MCF 10A (cell line): ENCODE measurements around the gene FAM3D. TPM values are rescaled to one million over a fixed set of nuclear protein-coding genes. Genes with fewer than 3 reads are reported as not detected.
"Not testable (repeated sequence)": the region's sequence is repeated elsewhere in the genome, so short reads cannot be mapped to it uniquely, and the experiment has no call there.

ENCODE experiments used
- BruUV-seq: library from RNA; stranded (reverse); fragments of 400-500 nt; replicated peaks from 2 replicates; lab custom pipeline; 2021; lab: Mats Ljungman, UMichigan
- CTCF ChIA-PET: fragments of 300-600 bp; sonication (Branson Sonifier 250); formaldehyde crosslinking; extraction: SDS; loops from one replicate; lab custom pipeline; 2021; ENCODE audit warnings: antibody characterized with exemption, inconsistent platforms; lab: Yijun Ruan, JAX
- POLR2A ChIA-PET: fragments of 300-600, 350-650 bp; sonication (Branson Sonifier 250); formaldehyde crosslinking; extraction: SDS; loops from one replicate; lab custom pipeline; 2020; ENCODE audit warnings: antibody characterized with exemption, inconsistent platforms; lab: Yijun Ruan, JAX
- DNase-seq: peaks from one replicate; pipeline ENCODE4 v3.0.0-alpha.2; 2018; ENCODE audit not compliant: unreplicated experiment
- H3K27ac Mint-ChIP-seq: one replicate; pipeline ENCODE4 v1.8.0; 2022; ENCODE audit warnings: mild to moderate bottlenecking, low read depth, mixed read lengths; ENCODE audit not compliant: unreplicated experiment
- H3K27me3 Mint-ChIP-seq: one replicate; pipeline ENCODE4 v1.8.0; 2022; ENCODE audit warnings: mixed read lengths; ENCODE audit not compliant: insufficient read depth, unreplicated experiment
- H3K36me3 Mint-ChIP-seq: one replicate; pipeline ENCODE4 v1.8.0; 2022; ENCODE audit warnings: mild to moderate bottlenecking, moderate library complexity, mixed read lengths; ENCODE audit not compliant: insufficient read depth, unreplicated experiment
- H3K4me1 Mint-ChIP-seq: one replicate; pipeline ENCODE4 v1.8.0; 2022; ENCODE audit warnings: mixed read lengths; ENCODE audit not compliant: insufficient read depth, unreplicated experiment
- H3K4me3 Mint-ChIP-seq: one replicate; pipeline ENCODE4 v1.8.0; 2022; ENCODE audit warnings: mild to moderate bottlenecking, moderate library complexity, mixed read lengths; ENCODE audit not compliant: unreplicated experiment
- H3K9me3 Mint-ChIP-seq: one replicate; pipeline ENCODE4 v1.8.0; 2022; ENCODE audit warnings: mixed read lengths; ENCODE audit not compliant: unreplicated experiment
- intact Hi-C: fragments of 100-400 bp; cut with micrococcal nuclease; formaldehyde crosslinking; loops from 2 replicates; pipeline ENCODE4 v1.14.1; 2022
- total RNA-seq: library from RNA; stranded (reverse); gene quantifications from 2 replicates; pipeline ENCODE4 v1.2.3, GENCODE V29; 2022
- TF ChIP-seq, protein P1 (sequence below): fragments of 200-600 bp; IDR thresholded peaks from one replicate; pipeline ENCODE4 v1.8.0; 2022; ENCODE audit warnings: antibody characterized with exemption, mild to moderate bottlenecking; ENCODE audit not compliant: unreplicated experiment

The FAM3D gene
- total RNA-seq, 1 experiment from 2014 or later: not detected

DNA sequence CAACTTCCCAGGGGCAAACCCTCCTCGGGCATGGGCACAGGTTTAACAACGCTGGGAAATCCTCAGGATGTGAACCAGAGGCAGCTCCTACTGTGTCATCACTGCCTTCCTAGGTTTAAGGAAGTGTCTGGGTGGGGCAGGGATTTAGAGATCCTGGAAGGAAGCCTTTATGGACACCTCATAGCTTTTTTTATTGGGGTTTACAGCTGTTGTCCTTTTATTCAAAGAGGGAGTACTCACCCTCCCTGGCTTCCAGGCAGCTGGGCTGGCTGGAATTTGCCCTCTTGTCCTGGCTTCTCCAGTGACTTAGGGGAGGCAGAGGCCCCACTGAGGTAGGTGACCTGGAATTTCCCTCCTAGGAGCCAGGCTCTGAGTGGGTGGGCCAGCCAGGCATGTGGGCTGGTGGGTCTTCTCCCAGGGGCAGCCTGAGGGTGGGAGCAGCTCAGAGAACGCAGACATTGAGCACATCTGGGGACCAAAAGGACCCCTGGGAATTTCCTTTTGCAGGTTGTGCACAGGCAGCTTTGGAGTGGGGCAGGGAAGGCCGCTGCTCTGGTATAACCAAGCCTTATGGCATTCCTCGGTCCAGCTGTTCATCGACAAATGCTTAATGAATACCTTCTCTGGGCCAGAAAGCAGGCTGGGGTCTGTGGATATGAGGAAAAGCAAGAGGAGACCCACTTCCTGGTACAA, 13.5 kb upstream of the FAM3D start:
- intact Hi-C loops: no loop called here
- no peaks in the 10 kb centered on the region for H3K4me1 Mint-ChIP-seq
- TF ChIP-seq, protein P1, sequence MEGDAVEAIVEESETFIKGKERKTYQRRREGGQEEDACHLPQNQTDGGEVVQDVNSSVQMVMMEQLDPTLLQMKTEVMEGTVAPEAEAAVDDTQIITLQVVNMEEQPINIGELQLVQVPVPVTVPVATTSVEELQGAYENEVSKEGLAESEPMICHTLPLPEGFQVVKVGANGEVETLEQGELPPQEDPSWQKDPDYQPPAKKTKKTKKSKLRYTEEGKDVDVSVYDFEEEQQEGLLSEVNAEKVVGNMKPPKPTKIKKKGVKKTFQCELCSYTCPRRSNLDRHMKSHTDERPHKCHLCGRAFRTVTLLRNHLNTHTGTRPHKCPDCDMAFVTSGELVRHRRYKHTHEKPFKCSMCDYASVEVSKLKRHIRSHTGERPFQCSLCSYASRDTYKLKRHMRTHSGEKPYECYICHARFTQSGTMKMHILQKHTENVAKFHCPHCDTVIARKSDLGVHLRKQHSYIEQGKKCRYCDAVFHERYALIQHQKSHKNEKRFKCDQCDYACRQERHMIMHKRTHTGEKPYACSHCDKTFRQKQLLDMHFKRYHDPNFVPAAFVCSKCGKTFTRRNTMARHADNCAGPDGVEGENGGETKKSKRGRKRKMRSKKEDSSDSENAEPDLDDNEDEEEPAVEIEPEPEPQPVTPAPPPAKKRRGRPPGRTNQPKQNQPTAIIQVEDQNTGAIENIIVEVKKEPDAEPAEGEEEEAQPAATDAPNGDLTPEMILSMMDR: no peak
- peak; percentile 13 for DNase-seq
- no TSS peak for BruUV-seq
- ChIA-PET POLR2A (no interaction called here), CTCF (interaction anchor here (0.6 kb wide), 1 partner anchor 16 kb away, joined by 3 read pairs; no protein-coding TSS in a partner anchor)
- peaks cover 39% of the 10 kb centered on the region for H3K27me3 Mint-ChIP-seq
- no peaks in the 10 kb centered on the region for H3K36me3 Mint-ChIP-seq
- H3K4me3 Mint-ChIP-seq: no peak overlapping the region
- no peaks in the 10 kb centered on the region for H3K9me3 Mint-ChIP-seq
- H3K27ac Mint-ChIP-seq: no peak overlapping the region

DNA sequence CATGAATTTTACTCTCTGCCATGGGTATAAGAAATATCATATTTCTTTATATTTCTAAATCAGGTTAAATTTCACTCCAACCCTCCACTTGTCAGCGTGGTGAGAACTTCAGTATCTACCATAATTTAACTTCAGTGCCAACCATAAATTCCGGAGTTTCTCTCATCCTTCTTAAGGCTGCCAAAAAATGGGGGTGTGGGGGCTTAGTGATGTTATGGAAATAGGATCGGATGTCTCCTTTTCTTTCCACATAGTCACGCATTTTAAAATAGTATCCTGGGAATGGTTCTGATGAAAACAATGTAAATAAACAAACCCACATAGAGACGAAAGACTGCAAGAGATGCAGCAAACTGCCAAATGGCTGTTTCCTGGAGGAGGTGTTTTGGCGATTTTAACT, 12.9 kb upstream of the FAM3D start:
- Mint-ChIP-seq H3K36me3 (no peaks in the 10 kb centered on the region), H3K4me1 (no peaks in the 10 kb centered on the region), H3K27ac (no peak overlapping the region), H3K9me3 (no peaks in the 10 kb centered on the region), H3K27me3 (peaks cover 45% of the 10 kb centered on the region), H3K4me3 (no peak overlapping the region)
- no TSS peak for BruUV-seq
- TF ChIP-seq, protein P1: no peak
- intact Hi-C loops: no loop called here
- DNase-seq: peak; percentile 13
- POLR2A ChIA-PET: no interaction called here
- CTCF ChIA-PET: no interaction called here

DNA sequence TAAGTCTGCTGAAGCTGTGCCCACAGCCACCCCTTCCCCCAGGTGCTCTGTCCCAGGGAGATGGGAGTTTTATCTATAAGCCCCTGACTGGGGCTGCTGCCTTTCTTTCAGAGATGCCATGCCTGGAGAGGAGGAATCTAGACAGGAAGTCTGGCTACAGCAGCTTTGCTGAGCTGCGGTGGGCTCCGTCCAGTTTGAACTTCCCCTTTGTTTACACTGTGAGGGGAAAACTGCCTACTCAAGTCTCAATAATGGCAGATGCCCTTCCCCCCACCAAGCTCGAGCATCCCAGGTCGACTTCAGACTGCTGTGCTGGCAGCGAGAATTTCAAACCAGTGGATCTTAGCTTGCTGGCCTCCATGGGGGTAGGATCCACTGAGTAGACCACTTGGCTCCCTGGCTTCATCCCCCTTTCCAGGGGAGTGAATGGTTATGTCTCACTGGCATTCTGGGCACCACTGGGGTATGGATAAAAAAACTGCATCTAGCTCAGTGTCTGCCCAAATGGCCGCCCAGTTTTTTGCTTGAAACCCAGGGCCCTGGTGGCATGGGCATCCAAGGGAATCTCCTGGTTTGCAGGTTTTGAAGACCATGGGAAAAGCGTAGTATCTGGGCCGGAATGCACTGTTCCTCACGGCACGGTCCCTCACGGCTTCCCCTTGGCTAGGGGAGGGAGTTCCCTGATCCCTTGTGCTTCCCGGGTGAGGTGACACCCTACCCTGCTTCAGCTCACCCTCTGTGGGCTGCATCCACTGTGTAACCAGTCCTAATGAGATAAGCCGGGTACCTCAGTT, 11.8 kb upstream of the FAM3D start:
- DNase-seq, BruUV-seq, intact Hi-C loops, H3K4me3 Mint-ChIP-seq, POLR2A ChIA-PET, H3K4me1 Mint-ChIP-seq, H3K36me3 Mint-ChIP-seq, H3K27ac Mint-ChIP-seq, H3K9me3 Mint-ChIP-seq: not testable (repeated sequence)
- CTCF ChIA-PET: interaction anchor here (0.8 kb wide), 1 partner anchor 16 kb away, joined by 3 read pairs; no protein-coding TSS in a partner anchor
- H3K27me3 Mint-ChIP-seq: peaks cover 56% of the 10 kb centered on the region

DNA sequence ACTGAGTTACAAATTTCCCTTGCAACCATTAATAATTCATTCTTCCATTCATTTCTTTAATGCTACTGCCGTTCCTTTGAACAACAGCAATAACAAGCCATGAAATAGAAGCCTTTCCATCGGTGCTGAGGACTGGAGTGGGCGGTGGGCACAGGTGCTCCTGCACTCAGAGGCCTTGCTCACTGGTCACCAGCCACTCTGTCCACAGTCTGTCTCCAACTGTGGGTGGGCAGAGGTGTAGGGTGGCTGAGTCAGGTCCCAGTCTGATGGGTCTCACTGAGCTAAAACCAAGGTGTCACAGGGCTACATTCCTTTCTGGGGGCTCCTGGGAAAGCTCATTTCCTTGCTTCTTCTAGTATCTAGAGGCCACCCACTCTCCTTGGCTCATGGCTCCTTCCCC, 6.3 kb upstream of the FAM3D start:
- CTCF ChIA-PET: no interaction called here
- H3K27me3 Mint-ChIP-seq: peaks cover 58% of the 10 kb centered on the region
- H3K4me1 Mint-ChIP-seq: no peaks in the 10 kb centered on the region
- TF ChIP-seq, protein P1: no peak
- POLR2A ChIA-PET: no interaction called here
- no TSS peak for BruUV-seq
- intact Hi-C loops: no loop called here
- no peak overlapping the region for H3K4me3 Mint-ChIP-seq
- no peaks in the 10 kb centered on the region for H3K9me3 Mint-ChIP-seq
- no peak for DNase-seq
- peaks cover 6% of the 10 kb centered on the region for H3K36me3 Mint-ChIP-seq
- no peak overlapping the region for H3K27ac Mint-ChIP-seq
